Breast epithelium (tissue), 4 donors: Measurements from ENCODE around the gene SRGAP1. TPM values are rescaled to one million over a fixed set of nuclear protein-coding genes. Genes with fewer than 3 reads are reported as not detected.

Experiments
- DNase-seq, 2 donors: peaks; one replicate each; pipeline ENCODE4 v3.0.0-alpha.2; 2019; ENCODE audit warnings: low spot score in 2 of 2
- H3K27ac ChIP-seq, 2 donors: fragments of 200-600 bp; sonication (generic) in 1 of 2; one replicate each; pipeline ENCODE4 v1.5.1; 2016 to 2019; ENCODE audit warnings: mild to moderate bottlenecking in 1 of 2
- H3K27me3 ChIP-seq, 2 donors: fragments of 200-600 bp; sonication (generic) in 1 of 2; one replicate each; pipeline versions ENCODE4 v1.5.1 to v1.6.0; 2017 to 2019; ENCODE audit warnings: control low read depth in 1 of 2, mild to moderate bottlenecking in 1 of 2
- H3K36me3 ChIP-seq: fragments of 200-600 bp; one replicate; pipeline ENCODE4 v1.5.1; 2019
- H3K4me1 ChIP-seq, 2 donors: fragments of 200-600 bp; sonication (generic); one replicate each; pipeline ENCODE4 v1.5.1; 2016 to 2019; ENCODE audit warnings: control low read depth in 1 of 2
- H3K4me3 ChIP-seq, 3 donors: fragments of 200-600 bp; sonication (generic); 1 replicate in 2 of 3; 2 replicates in 1 of 3; pipeline ENCODE4 v1.5.1; 2016 to 2019; ENCODE audit warnings: mild to moderate bottlenecking in 3 of 3, moderate library complexity in 2 of 3
- H3K9me3 ChIP-seq, 2 donors: fragments of 200-600 bp; sonication (generic) in 1 of 2; one replicate each; pipeline ENCODE4 v1.5.1; 2016 to 2019; ENCODE audit warnings: control low read depth in 1 of 2
- CTCF ChIP-seq, 3 donors: fragments of 450-650 bp; IDR thresholded peaks; one replicate each; pipeline ENCODE4 v1.5.1; 2016 to 2017; ENCODE audit warnings: antibody characterized with exemption in 3 of 3, mild to moderate bottlenecking in 3 of 3, moderate library complexity in 3 of 3
- POLR2A ChIP-seq: fragments of 450-650 bp; IDR thresholded peaks from one replicate; pipeline ENCODE4 v1.6.1; 2016; ENCODE audit warnings: antibody characterized with exemption, mild to moderate bottlenecking, moderate library complexity
- POLR2AphosphoS5 ChIP-seq, 3 donors: sonication (generic); formaldehyde crosslinking; IDR thresholded peaks; one replicate each; pipeline ENCODE4 v1.6.1; 2017; ENCODE audit warnings: antibody characterized with exemption in 3 of 3
- intact Hi-C: fragments of 100-400 bp; cut with DNase I; formaldehyde crosslinking; loops from one replicate; pipeline ENCODE4 v1.15.1; 2023; ENCODE audit warnings: low total_unique reads
- total RNA-seq, 3 donors: library from RNA; depleted of rRNA; stranded (reverse); fragments of >200 nt; gene quantifications; one replicate each; pipeline ENCODE4 v1.1.0, GENCODE V29; 2016

SRGAP1 gene
- total RNA-seq, 3 donors from 2014 or later: 20.3 to 58.7 (median 29.3) TPM

DNA sequence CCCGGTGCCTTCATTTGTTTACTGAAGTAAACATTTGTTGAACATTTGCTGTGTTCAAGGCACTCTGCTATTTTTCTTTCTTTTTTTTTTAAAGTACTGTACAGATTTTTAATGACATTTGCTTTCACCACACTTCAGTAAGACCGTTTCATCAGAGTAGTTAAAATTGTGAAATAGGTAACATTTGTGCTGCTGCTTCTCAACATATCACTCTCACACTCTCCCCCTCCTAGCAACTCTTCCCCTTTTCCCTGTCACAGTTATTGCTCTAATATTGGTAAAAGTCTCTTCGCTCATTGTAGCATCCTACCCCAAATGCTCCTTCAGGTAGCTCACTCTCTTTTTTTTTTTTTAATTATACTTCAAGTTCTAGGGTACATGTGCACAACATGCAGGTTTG, 49.6 kb downstream of the SRGAP1 start:
- TF ChIP-seq POLR2A: no peak
- no peak for TF ChIP-seq CTCF (IDR thresholded peaks at IDR 0.05)
- no peak for TF ChIP-seq POLR2AphosphoS5 (IDR thresholded peaks at IDR 0.05)
- intact Hi-C loops: no loop called here
- Histone ChIP-seq H3K36me3 (no peaks in the 10 kb centered on the region), H3K27ac (no peak overlapping the region), H3K4me1 (no peaks in the 10 kb centered on the region), H3K9me3 (no peaks in the 10 kb centered on the region), H3K27me3 (no peaks in the 10 kb centered on the region), H3K4me3 (no peak overlapping the region)
- no peak for DNase-seq

- no peaks in the 10 kb centered on the region for H3K36me3 ChIP-seq
- intact Hi-C loops: no loop called here
Observed at GRCh38 chr12:63895841-63896240, 51.3 kb downstream of the SRGAP1 start.

DNA sequence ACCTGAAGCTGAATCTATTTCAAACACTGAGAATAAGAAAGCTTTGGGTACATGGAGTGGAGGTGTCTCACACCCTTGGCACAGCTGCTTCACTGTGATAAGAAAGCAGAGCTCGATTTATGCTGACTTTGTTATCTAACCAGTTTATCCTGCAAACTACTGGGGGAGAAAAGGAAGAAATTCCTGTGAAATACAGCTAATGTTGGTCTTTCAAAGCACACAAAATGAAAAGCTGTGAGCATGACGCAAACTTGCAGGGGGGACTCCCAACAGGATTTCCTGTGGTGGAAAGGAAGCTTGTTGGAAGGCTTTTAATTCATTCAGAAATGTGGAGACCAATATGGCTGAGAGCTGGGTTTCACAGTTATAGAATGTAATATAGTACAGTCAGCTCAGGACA, 53.4 kb downstream of the SRGAP1 start:
- no peak overlapping the region for H3K27ac ChIP-seq
- TF ChIP-seq POLR2AphosphoS5 (IDR thresholded peaks at IDR 0.05) (no peak), CTCF (IDR thresholded peaks at IDR 0.05) (no peak), POLR2A (no peak)
- no peaks in the 10 kb centered on the region for H3K9me3 ChIP-seq
- intact Hi-C loops: no loop called here
- H3K4me1 ChIP-seq: no peaks in the 10 kb centered on the region
- no peaks in the 10 kb centered on the region for H3K27me3 ChIP-seq
- no peak for DNase-seq
- H3K36me3 ChIP-seq: no peaks in the 10 kb centered on the region
- H3K4me3 ChIP-seq: no peak overlapping the region

More at GRCh38 chr12:63895841-63896240, 51.3 kb downstream of the SRGAP1 start:
- Histone ChIP-seq H3K4me1 (no peaks in the 10 kb centered on the region), H3K9me3 (no peaks in the 10 kb centered on the region), H3K27ac (no peak overlapping the region), H3K27me3 (no peaks in the 10 kb centered on the region), H3K4me3 (no peak overlapping the region)
- no peak for DNase-seq
- TF ChIP-seq POLR2A: no peak
- no peak for TF ChIP-seq CTCF (IDR thresholded peaks at IDR 0.05)
- no peak for TF ChIP-seq POLR2AphosphoS5 (IDR thresholded peaks at IDR 0.05)

GRCh38 chr12:63898764-63899337, 54.4 kb downstream of the SRGAP1 start:
- no peak overlapping the region for H3K27ac ChIP-seq
- no peaks in the 10 kb centered on the region for H3K9me3 ChIP-seq
- no peak overlapping the region for H3K4me3 ChIP-seq
- TF ChIP-seq CTCF (IDR thresholded peaks at IDR 0.05): no peak
- no peak for TF ChIP-seq POLR2A
- no peak for TF ChIP-seq POLR2AphosphoS5 (IDR thresholded peaks at IDR 0.05)
- intact Hi-C loops: no loop called here
- no peaks in the 10 kb centered on the region for H3K36me3 ChIP-seq
- DNase-seq: no peak
- H3K27me3 ChIP-seq: no peaks in the 10 kb centered on the region
- H3K4me1 ChIP-seq: no peaks in the 10 kb centered on the region

GRCh38 chr12:63899396-63899795, 54.9 kb downstream of the SRGAP1 start:
- intact Hi-C loops: no loop called here
- Histone ChIP-seq H3K9me3 (no peaks in the 10 kb centered on the region), H3K27ac (no peak overlapping the region), H3K27me3 (no peaks in the 10 kb centered on the region), H3K4me3 (no peak overlapping the region), H3K36me3 (no peaks in the 10 kb centered on the region), H3K4me1 (no peaks in the 10 kb centered on the region)
- TF ChIP-seq POLR2AphosphoS5 (IDR thresholded peaks at IDR 0.05) (no peak), POLR2A (no peak), CTCF (IDR thresholded peaks at IDR 0.05) (no peak)
- no peak for DNase-seq
